ENCODE results near the gene SACS. TPM values are rescaled to one million over a fixed set of nuclear protein-coding genes. Genes with fewer than 3 reads are reported as not detected.

SACS gene
- polyA plus RNA-seq, 2 donors = 1.9 to 2.1 TPM

DNA sequence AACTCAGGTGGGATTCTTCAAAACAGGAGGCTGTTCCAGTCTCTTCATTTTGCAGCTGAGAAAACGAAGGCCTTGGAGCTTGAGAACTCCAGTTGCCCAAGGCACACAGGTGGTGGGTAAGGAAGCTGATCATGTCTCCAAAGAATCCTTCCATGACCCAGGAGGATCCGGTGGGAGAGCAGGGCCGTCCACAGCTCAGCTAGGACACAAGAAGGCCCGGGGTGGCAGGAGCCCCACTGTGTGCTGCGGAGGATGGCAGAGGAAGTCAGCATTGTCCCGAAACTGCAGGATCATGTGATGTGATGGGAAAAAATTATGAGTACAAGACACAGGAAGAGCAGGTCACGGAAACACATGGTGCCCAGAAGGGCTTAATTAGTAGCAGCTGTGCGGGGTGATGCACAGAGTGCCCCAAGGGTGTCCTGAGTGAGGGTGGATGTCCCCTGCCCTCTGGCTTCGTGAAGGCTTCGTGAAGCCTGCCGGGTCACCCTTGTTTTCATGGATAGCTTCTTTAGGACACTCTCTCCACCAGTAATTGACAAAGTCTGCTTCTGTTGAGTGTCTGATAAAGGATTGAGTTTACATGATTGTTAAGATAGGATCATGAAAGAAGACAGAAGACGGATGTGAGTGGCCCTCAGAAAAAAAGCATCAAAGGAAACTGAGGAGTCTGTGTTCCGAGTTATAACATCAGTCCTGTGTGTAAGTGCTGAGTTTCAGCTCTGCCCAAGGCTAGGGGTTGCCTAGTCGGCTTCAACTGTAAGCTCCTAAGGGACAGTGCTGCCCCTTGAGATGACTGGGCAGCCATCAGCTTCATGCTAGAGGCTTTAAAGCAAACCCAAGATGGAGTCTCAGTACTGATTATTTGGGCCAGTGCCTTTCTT, 33.8 kb upstream of the SACS start:
- H3K36me3 ChIP-seq (ENCODE audit: control insufficient read depth in 2 of 2, insufficient read depth in 2 of 2, low read length in 1 of 2) = no peaks in the 10 kb centered on the region
- no peaks in the 10 kb centered on the region for H3K27me3 ChIP-seq (ENCODE audit: control insufficient read depth in 1 of 2, insufficient read depth in 2 of 2, low read length in 2 of 2)
- 66 to 72% methylated on average over 14 of the region's 14 CpGs for WGBS, 2 donors
- H3K9me3 ChIP-seq (ENCODE audit: control insufficient read depth in 2 of 2, insufficient read depth in 1 of 2, low read depth in 1 of 2, low read length in 1 of 2) = no peaks in the 10 kb centered on the region
- H3K4me1 ChIP-seq (ENCODE audit: control insufficient read depth in 2 of 2, insufficient read depth in 2 of 2, low read length in 1 of 2) = peaks cover 0 to 6% of the 10 kb centered on the region in 2 donors
- no peak overlapping the region for H3K4me3 ChIP-seq (ENCODE audit: low read depth in 1 of 2, low read length in 2 of 2)
- peak overlapping the region; percentile 55 to 64 for H3K27ac ChIP-seq (ENCODE audit: low read depth in 2 of 2, low read length in 1 of 2)

DNA sequence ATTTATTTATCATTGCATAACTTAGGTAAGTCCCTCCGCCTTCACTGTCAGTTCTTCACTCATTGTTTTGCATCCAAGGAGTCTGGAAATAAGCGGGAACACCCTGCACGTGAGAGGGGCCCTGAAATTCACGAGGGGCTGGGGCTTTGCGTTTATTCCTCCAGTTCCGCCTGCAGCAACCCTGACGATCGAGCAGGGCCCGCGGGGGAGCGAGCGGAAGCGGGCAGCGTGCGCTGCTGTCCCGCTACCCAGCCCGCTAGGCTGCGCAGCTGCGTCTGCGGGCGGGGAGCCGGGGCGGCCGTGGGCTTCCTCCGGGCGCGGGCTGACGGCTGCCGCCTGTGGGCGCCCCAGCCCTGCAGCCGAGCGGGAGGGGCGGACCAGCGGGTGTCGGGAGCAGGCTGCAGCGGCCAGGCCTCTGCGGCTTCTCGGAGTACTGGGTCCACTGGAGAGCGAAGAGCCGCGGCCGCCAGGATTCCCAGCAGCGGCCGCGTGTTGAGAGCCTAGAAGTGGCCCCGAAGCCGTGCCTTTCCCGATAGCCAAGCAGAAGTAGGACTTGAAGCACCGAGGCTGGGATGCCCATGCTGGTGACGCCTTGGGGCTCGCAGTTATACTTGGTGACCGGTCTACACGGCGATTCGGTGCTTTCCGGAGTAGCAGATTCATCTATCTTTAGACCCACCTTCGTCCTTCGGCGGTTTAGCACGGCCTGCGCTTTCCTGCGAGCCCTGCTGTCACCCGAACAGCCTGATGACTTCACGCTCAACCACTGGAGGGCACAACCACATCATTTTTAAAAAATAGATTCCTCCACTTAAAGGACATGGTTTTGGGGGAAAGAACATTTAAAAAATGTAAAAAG, 32.9 kb upstream of the SACS start:
- 2 to 3% methylated on average over 60 to 64 of the region's 64 CpGs for WGBS, 2 donors

DNA sequence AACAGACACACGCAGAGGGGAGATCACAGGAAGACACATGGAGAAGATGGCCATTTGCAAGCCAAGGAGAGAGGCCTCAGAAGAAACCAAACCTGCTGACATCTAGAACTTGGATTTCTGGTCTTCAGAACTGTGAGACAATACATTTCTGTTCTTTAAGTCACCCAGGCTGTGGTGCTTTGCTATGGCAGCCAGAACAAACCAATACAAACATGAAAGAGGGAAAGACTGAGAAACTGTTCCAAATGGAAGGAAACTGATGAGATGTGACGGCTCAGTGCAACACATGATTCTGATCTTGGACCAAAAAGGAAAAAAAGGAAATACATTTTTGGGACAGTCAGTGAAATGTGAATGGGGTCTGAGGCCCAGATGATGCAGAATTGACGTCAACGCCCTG, 30.2 kb upstream of the SACS start:
- H3K9me3 ChIP-seq (ENCODE audit: control insufficient read depth in 2 of 2, insufficient read depth in 1 of 2, low read depth in 1 of 2, low read length in 1 of 2) = no peaks in the 10 kb centered on the region
- H3K4me3 ChIP-seq (ENCODE audit: low read depth in 1 of 2, low read length in 2 of 2) = no peak overlapping the region
- H3K4me1 ChIP-seq (ENCODE audit: control insufficient read depth in 2 of 2, insufficient read depth in 2 of 2, low read length in 1 of 2) = peaks cover 0 to 6% of the 10 kb centered on the region in 2 donors
- H3K27ac ChIP-seq (ENCODE audit: low read depth in 2 of 2, low read length in 1 of 2) = no peak overlapping the region
- 90 to 93% methylated on average over 4 of the region's 4 CpGs for WGBS, 2 donors
- H3K36me3 ChIP-seq (ENCODE audit: control insufficient read depth in 2 of 2, insufficient read depth in 2 of 2, low read length in 1 of 2) = no peaks in the 10 kb centered on the region
- no peaks in the 10 kb centered on the region for H3K27me3 ChIP-seq (ENCODE audit: control insufficient read depth in 1 of 2, insufficient read depth in 2 of 2, low read length in 2 of 2)

More for the DNA sequence above, 32.9 kb upstream of the SACS start:
- Histone ChIP-seq H3K27me3 (ENCODE audit: control insufficient read depth in 1 of 2, insufficient read depth in 2 of 2, low read length in 2 of 2) (no peaks in the 10 kb centered on the region), H3K9me3 (ENCODE audit: control insufficient read depth in 2 of 2, insufficient read depth in 1 of 2, low read depth in 1 of 2, low read length in 1 of 2) (no peaks in the 10 kb centered on the region), H3K27ac (ENCODE audit: low read depth in 2 of 2, low read length in 1 of 2) (peak overlapping the region; percentile 74 to 85), H3K4me1 (ENCODE audit: control insufficient read depth in 2 of 2, insufficient read depth in 2 of 2, low read length in 1 of 2) (peaks cover 0 to 6% of the 10 kb centered on the region in 2 donors), H3K36me3 (ENCODE audit: control insufficient read depth in 2 of 2, insufficient read depth in 2 of 2, low read length in 1 of 2) (no peaks in the 10 kb centered on the region), H3K4me3 (ENCODE audit: low read depth in 1 of 2, low read length in 2 of 2) (peak overlapping the region; percentile 47 to 51)

DNA sequence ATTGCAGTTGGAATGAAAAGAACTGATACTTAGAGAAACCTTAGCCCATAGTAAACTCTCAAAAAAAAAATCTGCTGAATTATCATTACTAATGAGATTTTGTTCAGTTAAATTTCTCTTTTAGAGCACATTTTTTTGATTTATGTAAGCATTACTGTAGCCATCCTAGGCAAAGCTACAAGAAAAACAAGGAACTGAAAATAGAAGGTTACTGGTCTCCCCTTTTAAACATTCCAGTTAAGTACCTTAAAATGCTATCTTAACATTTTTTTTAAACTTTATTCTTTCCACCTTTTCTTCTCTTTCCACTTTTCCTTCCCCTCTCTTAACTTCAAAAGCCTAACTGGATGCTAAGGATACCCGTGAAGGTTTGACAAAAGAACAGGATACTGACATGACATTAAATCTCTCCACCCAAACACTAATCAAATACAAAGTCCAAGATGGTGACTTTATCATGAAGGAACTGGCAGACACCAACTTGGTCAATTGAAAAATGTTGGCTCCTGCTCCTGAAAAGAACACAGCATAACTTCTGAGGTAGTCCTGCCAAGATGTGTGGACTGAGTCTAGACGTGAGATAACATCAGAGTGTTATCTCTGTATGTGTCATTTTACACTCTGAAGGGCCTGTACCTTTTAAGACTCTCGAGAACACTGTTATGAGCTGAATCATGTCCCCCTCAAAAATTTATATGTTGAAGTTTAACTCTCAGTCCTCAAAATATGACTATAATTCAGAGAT, 29.5 kb upstream of the SACS start:
- Histone ChIP-seq H3K27ac (ENCODE audit: low read depth in 2 of 2, low read length in 1 of 2) (no peak overlapping the region), H3K36me3 (ENCODE audit: control insufficient read depth in 2 of 2, insufficient read depth in 2 of 2, low read length in 1 of 2) (no peaks in the 10 kb centered on the region), H3K4me1 (ENCODE audit: control insufficient read depth in 2 of 2, insufficient read depth in 2 of 2, low read length in 1 of 2) (peaks cover 0 to 6% of the 10 kb centered on the region in 2 donors), H3K4me3 (ENCODE audit: low read depth in 1 of 2, low read length in 2 of 2) (no peak overlapping the region), H3K27me3 (ENCODE audit: control insufficient read depth in 1 of 2, insufficient read depth in 2 of 2, low read length in 2 of 2) (no peaks in the 10 kb centered on the region), H3K9me3 (ENCODE audit: control insufficient read depth in 2 of 2, insufficient read depth in 1 of 2, low read depth in 1 of 2, low read length in 1 of 2) (no peaks in the 10 kb centered on the region)
- 43 to 52% methylated on average over 3 of the region's 3 CpGs for WGBS, 2 donors

DNA sequence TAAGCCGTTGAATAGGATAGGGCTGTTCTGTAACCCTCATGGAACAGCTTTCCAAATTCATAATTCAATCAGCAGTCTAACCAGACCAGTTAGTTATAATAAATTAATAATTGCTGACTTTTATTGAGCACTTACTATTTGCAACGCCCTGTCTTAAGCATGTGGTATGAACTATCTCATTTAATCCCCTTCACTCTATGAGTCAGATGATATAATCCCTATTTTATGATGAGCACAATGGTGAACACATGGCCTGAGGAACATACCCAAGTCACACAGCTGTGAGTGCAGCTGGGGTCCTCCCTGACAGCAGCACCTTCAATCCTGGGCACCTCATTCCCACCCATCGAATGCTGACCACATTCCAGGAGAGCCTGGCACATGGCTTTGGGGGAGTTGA, 28.0 kb upstream of the SACS start:
- peaks cover 0 to 3% of the 10 kb centered on the region in 2 donors for H3K4me1 ChIP-seq (ENCODE audit: control insufficient read depth in 2 of 2, insufficient read depth in 2 of 2, low read length in 1 of 2)
- no peak overlapping the region for H3K4me3 ChIP-seq (ENCODE audit: low read depth in 1 of 2, low read length in 2 of 2)
- H3K9me3 ChIP-seq (ENCODE audit: control insufficient read depth in 2 of 2, insufficient read depth in 1 of 2, low read depth in 1 of 2, low read length in 1 of 2) = no peaks in the 10 kb centered on the region
- H3K27ac ChIP-seq (ENCODE audit: low read depth in 2 of 2, low read length in 1 of 2) = no peak overlapping the region
- 73 to 74% methylated on average over 3 of the region's 3 CpGs for WGBS, 2 donors
- no peaks in the 10 kb centered on the region for H3K36me3 ChIP-seq (ENCODE audit: control insufficient read depth in 2 of 2, insufficient read depth in 2 of 2, low read length in 1 of 2)
- H3K27me3 ChIP-seq (ENCODE audit: control insufficient read depth in 1 of 2, insufficient read depth in 2 of 2, low read length in 2 of 2) = no peaks in the 10 kb centered on the region

DNA sequence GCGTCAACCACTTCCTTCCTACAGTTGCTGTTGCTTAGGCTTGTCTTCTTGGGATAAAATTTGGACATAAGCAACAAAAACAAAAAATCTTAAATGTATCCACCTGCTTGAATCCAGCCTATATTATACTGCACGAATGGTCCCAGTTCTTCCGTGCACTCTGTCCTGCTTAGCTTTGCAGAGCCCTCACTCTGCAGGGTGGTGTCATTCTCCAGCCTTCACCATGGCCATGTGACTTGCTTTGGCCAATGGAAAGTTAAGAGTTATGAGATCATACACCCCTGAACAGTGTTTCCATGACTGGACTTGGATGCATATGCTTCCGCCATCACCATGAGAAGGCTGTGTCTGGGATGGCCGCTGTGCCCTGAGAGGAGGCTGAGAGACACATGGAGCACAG, 27.4 kb upstream of the SACS start:
- H3K4me3 ChIP-seq (ENCODE audit: low read depth in 1 of 2, low read length in 2 of 2) = no peak overlapping the region
- no peak overlapping the region for H3K27ac ChIP-seq (ENCODE audit: low read depth in 2 of 2, low read length in 1 of 2)
- H3K36me3 ChIP-seq (ENCODE audit: control insufficient read depth in 2 of 2, insufficient read depth in 2 of 2, low read length in 1 of 2) = no peaks in the 10 kb centered on the region
- H3K27me3 ChIP-seq (ENCODE audit: control insufficient read depth in 1 of 2, insufficient read depth in 2 of 2, low read length in 2 of 2) = no peaks in the 10 kb centered on the region
- WGBS, 2 donors = 92 to 95% methylated on average over 5 of the region's 5 CpGs
- peaks cover 0 to under 1% of the 10 kb centered on the region in 2 donors for H3K4me1 ChIP-seq (ENCODE audit: control insufficient read depth in 2 of 2, insufficient read depth in 2 of 2, low read length in 1 of 2)
- H3K9me3 ChIP-seq (ENCODE audit: control insufficient read depth in 2 of 2, insufficient read depth in 1 of 2, low read depth in 1 of 2, low read length in 1 of 2) = no peaks in the 10 kb centered on the region

GRCh38 chr13:23460309-23460708, 26.8 kb upstream of the SACS start:
- H3K27me3 ChIP-seq (ENCODE audit: control insufficient read depth in 1 of 2, insufficient read depth in 2 of 2, low read length in 2 of 2) = no peaks in the 10 kb centered on the region
- 59 to 73% methylated on average over 1 of the region's 1 CpG for WGBS, 2 donors
- no peak overlapping the region for H3K4me3 ChIP-seq (ENCODE audit: low read depth in 1 of 2, low read length in 2 of 2)
- no peaks in the 10 kb centered on the region for H3K36me3 ChIP-seq (ENCODE audit: control insufficient read depth in 2 of 2, insufficient read depth in 2 of 2, low read length in 1 of 2)
- no peaks in the 10 kb centered on the region for H3K9me3 ChIP-seq (ENCODE audit: control insufficient read depth in 2 of 2, insufficient read depth in 1 of 2, low read depth in 1 of 2, low read length in 1 of 2)
- H3K4me1 ChIP-seq (ENCODE audit: control insufficient read depth in 2 of 2, insufficient read depth in 2 of 2, low read length in 1 of 2) = no peaks in the 10 kb centered on the region
- H3K27ac ChIP-seq (ENCODE audit: low read depth in 2 of 2, low read length in 1 of 2) = no peak overlapping the region

GRCh38 chr13:23458989-23459388, 25.5 kb upstream of the SACS start:
- no peaks in the 10 kb centered on the region for H3K27me3 ChIP-seq (ENCODE audit: control insufficient read depth in 1 of 2, insufficient read depth in 2 of 2, low read length in 2 of 2)

More at GRCh38 chr13:23458989-23459388, 25.5 kb upstream of the SACS start:
- H3K36me3 ChIP-seq (ENCODE audit: control insufficient read depth in 2 of 2, insufficient read depth in 2 of 2, low read length in 1 of 2) = no peaks in the 10 kb centered on the region
- no peaks in the 10 kb centered on the region for H3K9me3 ChIP-seq (ENCODE audit: control insufficient read depth in 2 of 2, insufficient read depth in 1 of 2, low read depth in 1 of 2, low read length in 1 of 2)
- no peak overlapping the region for H3K27ac ChIP-seq (ENCODE audit: low read depth in 2 of 2, low read length in 1 of 2)
- WGBS, 2 donors = 87 to 91% methylated on average over 4 of the region's 4 CpGs
- H3K4me1 ChIP-seq (ENCODE audit: control insufficient read depth in 2 of 2, insufficient read depth in 2 of 2, low read length in 1 of 2) = no peaks in the 10 kb centered on the region
- H3K4me3 ChIP-seq (ENCODE audit: low read depth in 1 of 2, low read length in 2 of 2) = no peak overlapping the region
